Ovary (tissue), 9 donors: ENCODE measurements around the gene SPG11. TPM values are rescaled to one million over a fixed set of nuclear protein-coding genes. Genes with fewer than 3 reads are reported as not detected.

Experiments
- DNase-seq, 5 donors: peaks; one replicate each; pipeline ENCODE4 v3.0.0-alpha.2; 2019 to 2020
- H3K27ac ChIP-seq, 2 donors: fragments of 200-600 bp; one replicate each; pipeline versions ENCODE4 v1.5.1 to v1.8.0; 2019 to 2022
- H3K27me3 ChIP-seq: fragments of 200-600 bp; one replicate; pipeline ENCODE4 v1.8.0; 2022
- H3K36me3 ChIP-seq: fragments of 200-600 bp; sonication (generic); one replicate; pipeline ENCODE4 v1.5.1; 2019
- H3K4me1 ChIP-seq: one replicate; pipeline ENCODE4 v1.8.1; 2013; ENCODE audit warnings: mild to moderate bottlenecking, moderate library complexity; ENCODE audit not compliant: insufficient read depth
- H3K4me3 ChIP-seq: fragments of 200-600 bp; sonication (generic); one replicate; pipeline ENCODE4 v1.5.1; 2017
- H3K9me3 ChIP-seq, 2 donors: fragments of 200-600 bp in 1 of 2; sonication (generic) in 1 of 2; one replicate each; pipeline versions ENCODE4 v1.5.1 to v1.8.1; 2013 to 2019; ENCODE audit warnings: mild to moderate bottlenecking in 1 of 2, moderate library complexity in 1 of 2
- EP300 ChIP-seq: sonication (generic); formaldehyde crosslinking; IDR thresholded peaks from one replicate; pipeline ENCODE4 v1.6.1; 2017; ENCODE audit warnings: antibody characterized with exemption
- POLR2A ChIP-seq: fragments of 450-650 bp; IDR thresholded peaks from one replicate; pipeline ENCODE4 v1.6.1; 2017; ENCODE audit warnings: antibody characterized with exemption, mild to moderate bottlenecking, moderate library complexity
- intact Hi-C, 4 donors: fragments of 100-400 bp; cut with DNase I; formaldehyde crosslinking; loops; one replicate each; pipeline versions ENCODE4 v1.11.0 to v1.15.1; 2022 to 2023
- polyA plus RNA-seq, 2 donors: library from polyadenylated mRNA; stranded (reverse); fragments of 200-250 nt in 1 of 2; fragments of 350-450 nt in 1 of 2; fragmentation: Illumina TruSeq in 1 of 2; extraction: RNeasy Lipid Tissue Mini Kit (QIAGEN cat#74804) in 1 of 2; gene quantifications; one replicate each; pipeline ENCODE4 v1.2.3, GENCODE V29; 2013 to 2014
- small RNA-seq: library from RNA; depleted of rRNA; stranded (forward); fragments of <200 nt; gene quantifications from one replicate; pipeline ENCODE3, GENCODE V24; 2016
- total RNA-seq, 7 donors: library from RNA; depleted of rRNA in 2 of 7; stranded (reverse); fragments of >200 nt in 2 of 7; fragmentation: NEBNext Ultra II Directional in 3 of 7; extraction: Animal tissue kit (Norgen Biotek cat#: 25700) in 3 of 7; gene quantifications; one replicate each; pipeline versions ENCODE4 v1.1.0 to v1.2.4, GENCODE V29; 2016 to 2023
- TF ChIP-seq, protein P1 (sequence below), 3 donors: fragments of 450-650 bp in 2 of 3; fragments of 200-600 bp in 1 of 3; IDR thresholded peaks; one replicate each; pipeline versions ENCODE4 v1.5.1 to v1.8.0; 2016 to 2022; ENCODE audit warnings: antibody characterized with exemption in 3 of 3, mild to moderate bottlenecking in 1 of 3
- donor health status: DM: no; HTN: no; CAD: no; lungs with moderate emphysema.
- donor health status: DM: no; HTN: no; CAD: no.
- donor health status: Bipolar disorder and iron deficiency.
- donor health status: DM: yes; HTN: yes; CAD: no.
- donor health status: DM: no; HTN: no; CAD: no.
- donor health status: DM: yes; HTN: yes; CAD: no.

The SPG11 gene
- total and polyA plus RNA-seq, 9 donors, result 25.4 to 79.8 (median 53.5) TPM

GRCh38 chr15:44516436-44516835, 147.0 kb downstream of the SPG11 start:
- no peak for TF ChIP-seq EP300
- TF ChIP-seq POLR2A, result no peak
- TF ChIP-seq, protein P1, sequence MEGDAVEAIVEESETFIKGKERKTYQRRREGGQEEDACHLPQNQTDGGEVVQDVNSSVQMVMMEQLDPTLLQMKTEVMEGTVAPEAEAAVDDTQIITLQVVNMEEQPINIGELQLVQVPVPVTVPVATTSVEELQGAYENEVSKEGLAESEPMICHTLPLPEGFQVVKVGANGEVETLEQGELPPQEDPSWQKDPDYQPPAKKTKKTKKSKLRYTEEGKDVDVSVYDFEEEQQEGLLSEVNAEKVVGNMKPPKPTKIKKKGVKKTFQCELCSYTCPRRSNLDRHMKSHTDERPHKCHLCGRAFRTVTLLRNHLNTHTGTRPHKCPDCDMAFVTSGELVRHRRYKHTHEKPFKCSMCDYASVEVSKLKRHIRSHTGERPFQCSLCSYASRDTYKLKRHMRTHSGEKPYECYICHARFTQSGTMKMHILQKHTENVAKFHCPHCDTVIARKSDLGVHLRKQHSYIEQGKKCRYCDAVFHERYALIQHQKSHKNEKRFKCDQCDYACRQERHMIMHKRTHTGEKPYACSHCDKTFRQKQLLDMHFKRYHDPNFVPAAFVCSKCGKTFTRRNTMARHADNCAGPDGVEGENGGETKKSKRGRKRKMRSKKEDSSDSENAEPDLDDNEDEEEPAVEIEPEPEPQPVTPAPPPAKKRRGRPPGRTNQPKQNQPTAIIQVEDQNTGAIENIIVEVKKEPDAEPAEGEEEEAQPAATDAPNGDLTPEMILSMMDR (IDR thresholded peaks at IDR 0.05), result no peak
- H3K9me3 ChIP-seq, result no peaks in the 10 kb centered on the region
- H3K4me3 ChIP-seq, result no peak overlapping the region
- intact Hi-C loops, result no loop called here
- DNase-seq, result no peak
- H3K27me3 ChIP-seq, result no peaks in the 10 kb centered on the region
- no peaks in the 10 kb centered on the region for H3K4me1 ChIP-seq
- no peaks in the 10 kb centered on the region for H3K36me3 ChIP-seq
- no peak overlapping the region for H3K27ac ChIP-seq

Small RNAs within 50 kb of the gene (small RNA-seq; reads per million reads assigned to genes)
- not detected for gene RF00019

Other genes starting within 250 kb of the SPG11 start
- gene CTDSPL2, start 236.0 kb downstream of the SPG11 start, total RNA-seq, result 10 to 100 TPM; 44.1 to 54.1 (median 48.1) TPM
- gene CTDSPL2, start 236.0 kb downstream of the SPG11 start, polyA plus RNA-seq, result 10 to 100 TPM; 11.3 to 19.1 TPM
- 10 to 100 TPM; 27.6 to 62.6 (median 49.0) TPM for gene EIF3J, start 126.5 kb downstream of the SPG11 start, total RNA-seq
- gene EIF3J, start 126.5 kb downstream of the SPG11 start, polyA plus RNA-seq, result 10 to 100 TPM; 27.0 to 65.3 TPM
- gene PATL2, start 47.7 kb upstream of the SPG11 start, total RNA-seq, result 1 to 10 TPM in 5 of 7 donors, under 1 TPM in 2; 0.20 to 1.9 (median 1.2) TPM
- gene PATL2, start 47.7 kb upstream of the SPG11 start, polyA plus RNA-seq, result 1 to 10 TPM; 1.3 to 2.3 TPM
- gene B2M, start 47.9 kb upstream of the SPG11 start, total RNA-seq, result 1,000 to 10,000 TPM in 4 of 7 donors, 100 to 1,000 TPM in 3; 827 to 3,158 (median 1,148) TPM
- gene B2M, start 47.9 kb upstream of the SPG11 start, polyA plus RNA-seq, result 1,000 to 10,000 TPM; 2,417 to 6,504 TPM
- gene TRIM69, start 72.9 kb upstream of the SPG11 start, total RNA-seq, result 10 to 100 TPM in 6 of 7 donors, 1 to 10 TPM in 1; 7.0 to 25.5 (median 19.7) TPM
- gene TRIM69, start 72.9 kb upstream of the SPG11 start, polyA plus RNA-seq, result 10 to 100 TPM; 16.3 to 51.4 TPM